HepG2 (cell line): ENCODE data around the gene PAPPA. TPM values are rescaled to one million over a fixed set of nuclear protein-coding genes. Genes with fewer than 3 reads are reported as not detected.

ENCODE experiments used
- ATAC-seq: fragments of 200-7000 bp; cut with Tn5 transposase; 3 replicates; pipeline ENCODE4 v1.9.1; 2020; ENCODE audit warnings: mild to moderate bottlenecking, moderate library complexity
- BruUV-seq: library from RNA; stranded (reverse); fragments of 400-500 nt; replicated peaks from 2 replicates; lab custom pipeline; 2021; lab: Mats Ljungman, UMichigan
- CTCF ChIA-PET: fragments of 300-600 bp; formaldehyde crosslinking; extraction: SDS; loops from one replicate; lab custom pipeline; 2021; ENCODE audit warnings: low total read pairs, inconsistent platforms, low intra/inter-chr PET ratio; lab: Yijun Ruan, JAX
- POLR2A ChIA-PET: fragments of 350-600 bp; sonication (Branson Sonifier 250); formaldehyde crosslinking; loops from one replicate; lab custom pipeline; 2020; ENCODE audit warnings: antibody characterized with exemption, inconsistent platforms; lab: Yijun Ruan, JAX
- DNase-seq: peaks from one replicate; pipeline ENCODE4 v3.0.0-alpha.2; 2015; ENCODE audit warnings: low spot score
- FAIRE-seq: peaks from 3 replicates; lab custom pipeline; 2011; peaks lifted over from hg19 to GRCh38; lab: Jason Lieb, UNC
- H2AFZ ChIP-seq: one replicate; pipeline ENCODE4 v1.6.1; 2011; ENCODE audit warnings: low read length, inconsistent platforms
- H3K27ac ChIP-seq: fragments of 300-600 bp; 3 replicates; pipeline ENCODE4 v1.8.0; 2011; ENCODE audit warnings: mixed run types, mild to moderate bottlenecking, mixed read lengths, low read length, inconsistent platforms; ENCODE audit not compliant: insufficient read depth; ENCODE audit errors: extremely low read length
- H3K27me3 ChIP-seq, 2 experiments: fragments of 200-600 bp in 1 of 2; 2 replicates in 1 of 2; 3 replicates in 1 of 2; pipeline versions ENCODE4 v1.6.0 to v1.8.0; 2011; ENCODE audit warnings: low read length in 2 of 2, mild to moderate bottlenecking in 2 of 2, moderate library complexity in 2 of 2, inconsistent platforms in 1 of 2; ENCODE audit not compliant: insufficient read depth in 2 of 2, control insufficient read depth in 1 of 2
- H3K36me3 ChIP-seq, 2 experiments: fragments of 200-600 bp in 1 of 2; replicated peaks in 1 of 2; 2 replicates in 1 of 2; 3 replicates in 1 of 2; pipeline versions ENCODE4 v1.5.1 to v1.8.0; 2011; ENCODE audit warnings: low read length in 2 of 2, inconsistent platforms in 1 of 2; ENCODE audit not compliant: insufficient read depth in 2 of 2, control insufficient read depth in 1 of 2
- H3K4me1 ChIP-seq: 2 replicates; pipeline ENCODE4 v1.5.1; 2012; ENCODE audit warnings: low read length, inconsistent platforms; ENCODE audit not compliant: insufficient read depth
- H3K4me2 ChIP-seq: 2 replicates; pipeline ENCODE4 v1.6.0; 2011; ENCODE audit warnings: low read depth, low read length, inconsistent platforms
- H3K4me3 ChIP-seq, 3 experiments: fragments of 200-600 bp in 1 of 3; sonication (generic), shearing (Covaris generic) in 1 of 3; replicated peaks in 1 of 3; 2 replicates each; pipeline ENCODE4 v1.5.1; 2011 to 2016; ENCODE audit warnings: low read length in 3 of 3, inconsistent platforms in 2 of 3, low read depth in 2 of 3, mild to moderate bottlenecking in 2 of 3, control low read depth in 1 of 3, mixed read lengths in 1 of 3; ENCODE audit not compliant: insufficient read depth in 1 of 3
- H3K79me2 ChIP-seq: one replicate; pipeline ENCODE4 v1.6.1; 2011; ENCODE audit warnings: low read length, inconsistent platforms; ENCODE audit not compliant: insufficient read depth
- H3K9ac ChIP-seq: 2 replicates; pipeline ENCODE4 v1.6.0; 2011; ENCODE audit warnings: mild to moderate bottlenecking, low read depth, low read length, inconsistent platforms; ENCODE audit not compliant: insufficient read depth
- H3K9me3 ChIP-seq: 2 replicates; pipeline ENCODE4 v1.5.1; 2012; ENCODE audit warnings: mild to moderate bottlenecking, low read length
- H4K20me1 ChIP-seq: 2 replicates; pipeline ENCODE4 v1.6.0; 2011; ENCODE audit warnings: inconsistent platforms, mild to moderate bottlenecking, low read length, moderate library complexity; ENCODE audit not compliant: insufficient read depth
- MZF1 ChIP-seq: sonication (generic); formaldehyde crosslinking; IDR thresholded peaks from 2 replicates; pipeline ENCODE4 v1.8.1; 2023; ENCODE audit warnings: mild to moderate bottlenecking, missing genetic modification reagents, borderline replicate concordance
- SKI ChIP-seq: fragments of 450-650 bp; IDR thresholded peaks from one replicate; pipeline ENCODE4 v1.6.1; 2018; ENCODE audit warnings: mild to moderate bottlenecking; ENCODE audit not compliant: partially characterized antibody
- ZNF121 ChIP-seq: sonication (generic); formaldehyde crosslinking; IDR thresholded peaks from 2 replicates; pipeline ENCODE4 v1.5.0; 2020; ENCODE audit warnings: mild to moderate bottlenecking, missing genetic modification reagents
- ZNF335 ChIP-seq: sonication (generic); formaldehyde crosslinking; IDR thresholded peaks from 2 replicates; pipeline ENCODE4 v1.4.0; 2020; ENCODE audit warnings: missing genetic modification reagents
- ZNF530 ChIP-seq: sonication (generic); formaldehyde crosslinking; IDR thresholded peaks from 2 replicates; pipeline ENCODE4 v1.5.0; 2020; ENCODE audit warnings: low read depth, mild to moderate bottlenecking, missing genetic modification reagents
- WGBS: methylation state at CpG from one replicate; pipeline ENCODE4 v1.1.6; 2017; ENCODE audit warnings: low lambda C conversion rate; 5-methylcytosine and 5-hydroxymethylcytosine counted together
- in situ Hi-C: cut with HindIII; loops from 2 replicates; pipeline ENCODE4 v1.10.0; 2017; ENCODE audit warnings: low pct_unique_long_range_greater_than_20kb; ENCODE audit not compliant: extremely low pct_ligation_motif_present
- intact Hi-C: fragments of 100-400 bp; cut with micrococcal nuclease; formaldehyde crosslinking; loops from one replicate; pipeline ENCODE4 v1.10.0; 2022; ENCODE audit not compliant: unreplicated experiment
- polyA plus RNA-seq, 8 experiments: library from polyadenylated mRNA; depleted of rRNA in 3 of 8; stranded (reverse) in 7 of 8; unstranded in 1 of 8; fragments of >200 nt; fragmentation: Illumina TruSeq in 4 of 8; extraction: Trizol in 4 of 8; gene quantifications; 2 replicates each; pipeline versions ENCODE4 v1.2.1 to v1.2.3, GENCODE V29; 2011 to 2016; ENCODE audit warnings: low read depth in 4 of 8, missing spikeins in 1 of 8, mixed read lengths in 1 of 8; ENCODE audit not compliant: insufficient read depth in 1 of 8
- total RNA-seq, 5 experiments: library from RNA; depleted of rRNA; stranded (reverse); fragments of >200 nt; fragmentation: Illumina TruSeq; extraction: Trizol; gene quantifications; 2 replicates each; pipeline ENCODE4 v1.2.3, GENCODE V29; 2016; ENCODE audit warnings: low read depth in 1 of 5
- TF ChIP-seq, protein P1 (sequence below): sonication (generic); formaldehyde crosslinking; IDR thresholded peaks from 2 replicates; pipeline ENCODE4 v1.4.0; 2020; ENCODE audit warnings: missing genetic modification reagents; ENCODE audit errors: not compliant biosample characterization
- TF ChIP-seq, protein P2 (sequence below): sonication (generic); formaldehyde crosslinking; IDR thresholded peaks from 2 replicates; pipeline ENCODE4 v1.4.0; 2020; ENCODE audit warnings: missing genetic modification reagents

PAPPA gene
- total and polyA plus RNA-seq, 2 of the 13 experiments (the other 11 are each of a cell fraction or from before 2014, with no cell fraction given), result 0.09 to 0.11 TPM

DNA sequence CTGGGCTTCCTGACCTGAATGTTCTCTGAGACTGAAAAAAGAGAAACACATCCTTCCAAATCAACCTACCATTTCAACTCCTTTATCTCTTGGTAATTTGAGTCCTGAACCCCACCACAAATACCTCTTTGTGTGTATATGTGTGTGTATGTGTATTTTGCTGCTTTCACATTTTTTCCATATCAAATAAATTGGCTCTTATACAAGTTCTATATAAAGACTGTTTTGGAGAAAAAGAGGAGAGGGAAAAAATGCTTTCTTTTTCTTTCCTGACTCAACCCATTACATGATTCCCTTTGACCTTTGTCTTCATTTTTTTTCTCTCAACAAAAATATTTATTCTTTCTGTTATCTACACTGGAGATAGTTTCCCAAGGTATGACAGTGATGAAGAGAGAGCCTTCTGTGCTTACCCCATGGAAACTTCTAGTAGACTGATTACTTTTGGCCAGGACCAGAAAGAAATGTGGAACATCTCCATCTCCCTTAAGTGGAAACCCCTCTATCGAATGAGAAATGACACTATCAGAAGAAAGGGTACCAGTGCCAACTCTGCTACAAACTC is 85.3 kb downstream of the PAPPA start:
- H3K9me3 ChIP-seq, result no peaks in the 10 kb centered on the region
- H3K36me3 ChIP-seq, result no peaks in the 10 kb centered on the region
- no peaks in the 10 kb centered on the region for H3K79me2 ChIP-seq
- no peak overlapping the region for H3K27ac ChIP-seq
- WGBS, result 5% methylated on average over 1 of the region's 1 CpG
- no peak for FAIRE-seq
- in situ Hi-C loops (no loop called here), intact Hi-C loops (loop anchor here (10.0 kb wide), 1 partner anchor 1834 kb away; no protein-coding TSS in a partner anchor)
- H2AFZ ChIP-seq, result no peak overlapping the region
- no peak overlapping the region for H3K4me3 ChIP-seq
- no peaks in the 10 kb centered on the region for H4K20me1 ChIP-seq
- ChIA-PET CTCF (no interaction called here), POLR2A (no interaction called here)
- no peak overlapping the region for H3K9ac ChIP-seq
- H3K4me2 ChIP-seq, result no peak overlapping the region
- no peaks in the 10 kb centered on the region for H3K4me1 ChIP-seq
- ATAC-seq, result no peak
- no TSS peak for BruUV-seq
- peaks cover 0 to 5% of the 10 kb centered on the region in 2 experiments; a peak in 1 of 5 replicates for H3K27me3 ChIP-seq
- no peak for TF ChIP-seq SKI
- no peak for TF ChIP-seq ZNF121 (CRISPR knock-in tag)
- no peak for TF ChIP-seq MZF1 (CRISPR knock-in tag)
- TF ChIP-seq, protein P1, sequence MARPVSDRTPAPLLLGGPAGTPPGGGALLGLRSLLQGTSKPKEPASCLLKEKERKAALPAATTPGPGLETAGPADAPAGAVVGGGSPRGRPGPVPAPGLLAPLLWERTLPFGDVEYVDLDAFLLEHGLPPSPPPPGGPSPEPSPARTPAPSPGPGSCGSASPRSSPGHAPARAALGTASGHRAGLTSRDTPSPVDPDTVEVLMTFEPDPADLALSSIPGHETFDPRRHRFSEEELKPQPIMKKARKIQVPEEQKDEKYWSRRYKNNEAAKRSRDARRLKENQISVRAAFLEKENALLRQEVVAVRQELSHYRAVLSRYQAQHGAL, result no peak
- TF ChIP-seq ZNF335 (CRISPR knock-in tag), result no peak
- TF ChIP-seq, protein P2, sequence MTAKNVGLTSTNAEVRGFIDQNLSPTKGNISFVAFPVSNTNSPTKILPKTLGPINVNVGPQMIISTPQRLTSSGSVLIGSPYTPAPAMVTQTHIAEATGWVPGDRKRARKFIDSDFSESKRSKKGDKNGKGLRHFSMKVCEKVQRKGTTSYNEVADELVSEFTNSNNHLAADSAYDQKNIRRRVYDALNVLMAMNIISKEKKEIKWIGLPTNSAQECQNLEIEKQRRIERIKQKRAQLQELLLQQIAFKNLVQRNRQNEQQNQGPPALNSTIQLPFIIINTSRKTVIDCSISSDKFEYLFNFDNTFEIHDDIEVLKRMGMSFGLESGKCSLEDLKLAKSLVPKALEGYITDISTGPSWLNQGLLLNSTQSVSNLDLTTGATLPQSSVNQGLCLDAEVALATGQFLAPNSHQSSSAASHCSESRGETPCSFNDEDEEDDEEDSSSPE, result no peak
- no peak for TF ChIP-seq ZNF530 (CRISPR knock-in tag)
- TF ChIP-seq, all 625 proteins: peak for 0
- DNase-seq, result no peak
